SJCRH30 (cell line): ENCODE data around the gene EIF4E3. TPM values are rescaled to one million over a fixed set of nuclear protein-coding genes. Genes with fewer than 3 reads are reported as not detected.
A peak's percentile ranks its signal among the peaks of the same experiment; 100 is the strongest.

Experiments used
- DNase-seq, 2 experiments: peaks; one replicate each; pipeline ENCODE4 v3.0.0-alpha.2; 2015 to 2020
- H3K27ac ChIP-seq: fragments of 250-450 bp; sonication (Bioruptor Pico); 2 replicates; pipeline ENCODE4 v1.5.1; 2020; ENCODE audit warnings: mild to moderate bottlenecking, moderate library complexity
- H3K27me3 ChIP-seq: fragments of 250-450 bp; sonication (Bioruptor Pico); 2 replicates; pipeline ENCODE4 v1.5.1; 2020; ENCODE audit warnings: mild to moderate bottlenecking, moderate library complexity
- H3K36me3 ChIP-seq: fragments of 250-450 bp; sonication (Bioruptor Pico); 2 replicates; pipeline ENCODE4 v1.5.1; 2020; ENCODE audit warnings: mild to moderate bottlenecking, moderate library complexity
- H3K4me1 ChIP-seq: fragments of 250-450 bp; sonication (Bioruptor Pico); 2 replicates; pipeline ENCODE4 v1.5.1; 2020; ENCODE audit warnings: mild to moderate bottlenecking, moderate library complexity
- H3K4me3 ChIP-seq: fragments of 250-450 bp; sonication (Bioruptor Pico); 2 replicates; pipeline ENCODE4 v1.5.1; 2020; ENCODE audit warnings: mild to moderate bottlenecking, moderate library complexity
- H3K9me3 ChIP-seq: fragments of 250-450 bp; sonication (Bioruptor Pico); replicated peaks from 2 replicates; pipeline ENCODE4 v1.5.1; 2020; ENCODE audit warnings: mild to moderate bottlenecking, moderate library complexity
- total RNA-seq: library from RNA; depleted of rRNA; stranded (reverse); fragments of >200 nt; shearing (Covaris generic); gene quantifications from 2 replicates; pipeline ENCODE4 v1.2.3, GENCODE V29; 2014

EIF4E3 gene
- total RNA-seq, 1 experiment from 2014 or later: 0.20 TPM

- Histone ChIP-seq H3K4me1 (no peaks in the 10 kb centered on the region), H3K27me3 (no peaks in the 10 kb centered on the region), H3K27ac (no peak overlapping the region), H3K4me3 (no peak overlapping the region), H3K9me3 (no peaks in the 10 kb centered on the region), H3K36me3 (no peaks in the 10 kb centered on the region)
- DNase-seq: no peak
Observed at GRCh38 chr3:71684757-71685386, 40.3 kb downstream of the EIF4E3 start.

- Histone ChIP-seq H3K36me3 (no peaks in the 10 kb centered on the region), H3K4me1 (no peaks in the 10 kb centered on the region), H3K4me3 (no peak overlapping the region), H3K9me3 (no peaks in the 10 kb centered on the region), H3K27me3 (no peaks in the 10 kb centered on the region), H3K27ac (no peak overlapping the region)
- DNase-seq: no peak
Observed at GRCh38 chr3:71684046-71684756, 41.0 kb downstream of the EIF4E3 start.

GRCh38 chr3:71681224-71681668 is 44.0 kb downstream of the EIF4E3 start:
- no peaks in the 10 kb centered on the region for H3K36me3 ChIP-seq
- no peak overlapping the region for H3K27ac ChIP-seq
- H3K27me3 ChIP-seq: no peaks in the 10 kb centered on the region
- no peak overlapping the region for H3K4me3 ChIP-seq
- peak in 1 of 2 experiments; percentile 15 for DNase-seq
- no peaks in the 10 kb centered on the region for H3K9me3 ChIP-seq
- no peaks in the 10 kb centered on the region for H3K4me1 ChIP-seq

- H3K9me3 ChIP-seq: no peaks in the 10 kb centered on the region
Observed at GRCh38 chr3:71680603-71681002, 44.6 kb downstream of the EIF4E3 start.

GRCh38 chr3:71676931-71677330 is 48.3 kb downstream of the EIF4E3 start:
- DNase-seq: no peak
- no peaks in the 10 kb centered on the region for H3K36me3 ChIP-seq
- H3K27ac ChIP-seq: no peak overlapping the region
- no peaks in the 10 kb centered on the region for H3K9me3 ChIP-seq
- H3K4me1 ChIP-seq: no peaks in the 10 kb centered on the region
- no peak overlapping the region for H3K4me3 ChIP-seq
- H3K27me3 ChIP-seq: no peaks in the 10 kb centered on the region

More at GRCh38 chr3:71680603-71681002, 44.6 kb downstream of the EIF4E3 start:
- Histone ChIP-seq H3K36me3 (no peaks in the 10 kb centered on the region), H3K27me3 (no peaks in the 10 kb centered on the region), H3K4me1 (no peaks in the 10 kb centered on the region), H3K27ac (no peak overlapping the region), H3K4me3 (no peak overlapping the region)
- no peak for DNase-seq

- Histone ChIP-seq H3K9me3 (no peaks in the 10 kb centered on the region), H3K4me3 (no peak overlapping the region), H3K27ac (no peak overlapping the region), H3K4me1 (no peaks in the 10 kb centered on the region), H3K27me3 (no peaks in the 10 kb centered on the region), H3K36me3 (no peaks in the 10 kb centered on the region)
- no peak for DNase-seq
Observed at GRCh38 chr3:71673486-71673885, 51.7 kb downstream of the EIF4E3 start.

GRCh38 chr3:71672807-71673206 is 52.4 kb downstream of the EIF4E3 start:
- Histone ChIP-seq H3K9me3 (no peaks in the 10 kb centered on the region), H3K4me1 (no peaks in the 10 kb centered on the region), H3K4me3 (no peak overlapping the region), H3K27me3 (no peaks in the 10 kb centered on the region), H3K27ac (no peak overlapping the region), H3K36me3 (no peaks in the 10 kb centered on the region)
- no peak for DNase-seq

- Histone ChIP-seq H3K27me3 (no peaks in the 10 kb centered on the region), H3K9me3 (no peaks in the 10 kb centered on the region), H3K36me3 (no peaks in the 10 kb centered on the region), H3K27ac (no peak overlapping the region), H3K4me3 (no peak overlapping the region), H3K4me1 (no peaks in the 10 kb centered on the region)
- no peak for DNase-seq
Observed at GRCh38 chr3:71672340-71672739, 52.9 kb downstream of the EIF4E3 start.

GRCh38 chr3:71671216-71671845 is 53.9 kb downstream of the EIF4E3 start:
- Histone ChIP-seq H3K4me1 (no peaks in the 10 kb centered on the region), H3K36me3 (no peaks in the 10 kb centered on the region), H3K4me3 (no peak overlapping the region), H3K27me3 (no peaks in the 10 kb centered on the region), H3K27ac (no peak overlapping the region), H3K9me3 (no peaks in the 10 kb centered on the region)
- no peak for DNase-seq

- H3K27me3 ChIP-seq: no peaks in the 10 kb centered on the region
- H3K27ac ChIP-seq: no peak overlapping the region
- H3K4me3 ChIP-seq: no peak overlapping the region
- H3K9me3 ChIP-seq: no peaks in the 10 kb centered on the region
- no peak for DNase-seq
- H3K36me3 ChIP-seq: no peaks in the 10 kb centered on the region
- H3K4me1 ChIP-seq: no peaks in the 10 kb centered on the region
Observed at GRCh38 chr3:71662568-71662967, 62.6 kb downstream of the EIF4E3 start.

- no peak overlapping the region for H3K27ac ChIP-seq
- no peak for DNase-seq
- no peaks in the 10 kb centered on the region for H3K9me3 ChIP-seq
- no peaks in the 10 kb centered on the region for H3K4me1 ChIP-seq
- no peak overlapping the region for H3K4me3 ChIP-seq
- H3K27me3 ChIP-seq: no peaks in the 10 kb centered on the region
- no peaks in the 10 kb centered on the region for H3K36me3 ChIP-seq
Observed at GRCh38 chr3:71662056-71662455, 63.1 kb downstream of the EIF4E3 start.

GRCh38 chr3:71659864-71660591 is 65.2 kb downstream of the EIF4E3 start:
- Histone ChIP-seq H3K27ac (no peak overlapping the region), H3K9me3 (no peaks in the 10 kb centered on the region), H3K4me1 (no peaks in the 10 kb centered on the region), H3K36me3 (no peaks in the 10 kb centered on the region), H3K4me3 (no peak overlapping the region), H3K27me3 (no peaks in the 10 kb centered on the region)
- DNase-seq: no peak

GRCh38 chr3:71657831-71658530 is 67.2 kb downstream of the EIF4E3 start:
- H3K4me1 ChIP-seq: no peaks in the 10 kb centered on the region
- no peaks in the 10 kb centered on the region for H3K27me3 ChIP-seq
- H3K4me3 ChIP-seq: no peak overlapping the region
- no peak overlapping the region for H3K27ac ChIP-seq
- H3K9me3 ChIP-seq: no peaks in the 10 kb centered on the region
- no peaks in the 10 kb centered on the region for H3K36me3 ChIP-seq
- no peak for DNase-seq

GRCh38 chr3:71655061-71655460 is 70.1 kb downstream of the EIF4E3 start:
- H3K27me3 ChIP-seq: no peaks in the 10 kb centered on the region
- no peaks in the 10 kb centered on the region for H3K4me1 ChIP-seq
- H3K36me3 ChIP-seq: no peaks in the 10 kb centered on the region
- no peak for DNase-seq
- H3K9me3 ChIP-seq: no peaks in the 10 kb centered on the region
- H3K4me3 ChIP-seq: no peak overlapping the region
- H3K27ac ChIP-seq: no peak overlapping the region
